AG04450 (cell line): ENCODE data around the gene PXMP2. TPM values are rescaled to one million over a fixed set of nuclear protein-coding genes. Genes with fewer than 3 reads are reported as not detected.

Experiments used
- CTCF ChIA-PET: fragments of 300-600, 350-600 bp; formaldehyde crosslinking; extraction: SDS; loops from one replicate; lab custom pipeline; 2022; ENCODE audit warnings: antibody characterized with exemption, inconsistent platforms; lab: Charles Lee
- POLR2A ChIA-PET: fragments of 350-600 bp; formaldehyde crosslinking; extraction: SDS; loops from one replicate; lab custom pipeline; 2021; ENCODE audit warnings: antibody characterized with exemption, inconsistent platforms; lab: Yijun Ruan, JAX
- DNase-seq: peaks from one replicate; pipeline ENCODE4 v3.0.0-alpha.2; 2011; ENCODE audit warnings: low read depth, low spot score
- H3K27ac ChIP-seq: one replicate; pipeline ENCODE4 v1.5.1; 2012; ENCODE audit warnings: low read depth, low read length, control low read depth
- H3K27me3 ChIP-seq: one replicate; pipeline ENCODE4 v1.6.0; 2012; ENCODE audit warnings: low read length; ENCODE audit not compliant: control insufficient read depth, insufficient read depth
- H3K4me3 ChIP-seq: 2 replicates; pipeline ENCODE4 v1.5.1; 2011; ENCODE audit warnings: mild to moderate bottlenecking, low read depth, low read length, control low read depth
- H3K9me3 ChIP-seq: 2 replicates; pipeline ENCODE4 v1.5.1; 2012; ENCODE audit warnings: low read length; ENCODE audit not compliant: control insufficient read depth, insufficient read depth
- CTCF ChIP-seq: IDR thresholded peaks from 2 replicates; pipeline ENCODE4 v1.5.1; 2011; ENCODE audit warnings: low read depth, low read length, control low read depth, inconsistent platforms
- polyA plus RNA-seq: library from polyadenylated mRNA; depleted of rRNA; stranded (reverse); fragments of >200 nt; gene quantifications from 2 replicates; pipeline ENCODE4 v1.2.3, GENCODE V29; 2011

Gene PXMP2
- polyA plus RNA-seq, 1 experiment, result 17.3 TPM

GRCh38 chr12:132723764-132724140, 36.4 kb downstream of the PXMP2 start:
- no peak for DNase-seq
- Histone ChIP-seq H3K9me3 (peaks cover 4% of the 10 kb centered on the region; the same call in 1 of the 2 replicates), H3K27me3 (no peaks in the 10 kb centered on the region), H3K4me3 (no peak overlapping the region), H3K27ac (peak overlapping the region; percentile 47)
- ChIA-PET POLR2A (no interaction called here), CTCF (no interaction called here)
- no peak for TF ChIP-seq CTCF

GRCh38 chr12:132724506-132725241, 37.3 kb downstream of the PXMP2 start:
- H3K27me3 ChIP-seq, result no peaks in the 10 kb centered on the region
- DNase-seq, result no peak
- no peak overlapping the region for H3K27ac ChIP-seq
- TF ChIP-seq CTCF, result no peak
- POLR2A ChIA-PET, result no interaction called here
- peaks cover 6% of the 10 kb centered on the region; the same call in 1 of the 2 replicates for H3K9me3 ChIP-seq
- H3K4me3 ChIP-seq, result no peak overlapping the region
- CTCF ChIA-PET, result no interaction called here

- Histone ChIP-seq H3K27ac (no peak overlapping the region), H3K9me3 (peaks cover 17% of the 10 kb centered on the region), H3K27me3 (no peaks in the 10 kb centered on the region), H3K4me3 (no peak overlapping the region)
- no peak for DNase-seq
- ChIA-PET CTCF (no interaction called here), POLR2A (no interaction called here)
- TF ChIP-seq CTCF, result no peak
Observed at GRCh38 chr12:132726386-132726785, 39.0 kb downstream of the PXMP2 start.

- ChIA-PET POLR2A (no interaction called here), CTCF (no interaction called here)
- H3K9me3 ChIP-seq, result peaks cover 17% of the 10 kb centered on the region
- H3K4me3 ChIP-seq, result no peak overlapping the region
- no peak for TF ChIP-seq CTCF
- no peak overlapping the region for H3K27ac ChIP-seq
- no peaks in the 10 kb centered on the region for H3K27me3 ChIP-seq
- DNase-seq, result no peak
Observed at GRCh38 chr12:132727091-132727794, 39.9 kb downstream of the PXMP2 start.

- H3K9me3 ChIP-seq, result peaks cover 14% of the 10 kb centered on the region
- ChIA-PET CTCF (no interaction called here), POLR2A (no interaction called here)
- DNase-seq, result no peak
- H3K27me3 ChIP-seq, result no peaks in the 10 kb centered on the region
- no peak overlapping the region for H3K4me3 ChIP-seq
- TF ChIP-seq CTCF, result no peak
- no peak overlapping the region for H3K27ac ChIP-seq
Observed at GRCh38 chr12:132728502-132728901, 41.1 kb downstream of the PXMP2 start.
